K562 (cell line): ENCODE data around the gene ZDHHC17. TPM values are rescaled to one million over a fixed set of nuclear protein-coding genes. Genes with fewer than 3 reads are reported as not detected.

Source experiments
- ARID2 ChIP-seq: fragments of 450-650 bp; IDR thresholded peaks from 2 replicates; pipeline ENCODE4 v1.6.1; 2017; ENCODE audit warnings: antibody characterized with exemption, mild to moderate bottlenecking
- FIP1L1 ChIP-seq: fragments of 200-400 bp; formaldehyde crosslinking; IDR thresholded peaks from 2 replicates; pipeline ENCODE4 v1.6.1; 2018; ENCODE audit warnings: mild to moderate bottlenecking, low read depth, low read length; ENCODE audit not compliant: poor library complexity, severe bottlenecking
- RAD21 ChIP-seq, 2 experiments: fragments of 250-450 bp in 1 of 2; fragments of 450-650 bp in 1 of 2; sonication (Bioruptor Pico) in 1 of 2; formaldehyde crosslinking in 1 of 2; IDR thresholded peaks in 1 of 2; conservative IDR thresholded peaks in 1 of 2; 2 replicates each; pipeline versions ENCODE4 v1.4.0 to v1.8.0; 2020 to 2022; ENCODE audit warnings: mild to moderate bottlenecking in 2 of 2, moderate library complexity in 1 of 2
- ZEB2 ChIP-seq: fragments of 450-650 bp; IDR thresholded peaks from 2 replicates; pipeline ENCODE4 v1.6.1; 2016
- ZNF324 ChIP-seq: fragments of 250-450 bp; sonication (Bioruptor Pico); IDR thresholded peaks from 2 replicates; pipeline ENCODE4 v1.4.0; 2020; ENCODE audit warnings: mild to moderate bottlenecking
- polyA plus RNA-seq, 8 experiments: library from polyadenylated mRNA; depleted of rRNA in 4 of 8; stranded (reverse) in 5 of 8; unstranded in 3 of 8; fragments of >200 nt; fragmentation: Nextera tagmentation in 2 of 8; fragmentation: Illumina TruSeq in 1 of 8; extraction: Ambion mirVana in 2 of 8; extraction: Trizol in 1 of 8; gene quantifications; 2 replicates each; pipeline versions ENCODE4 v1.2.1 to v1.2.3, GENCODE V29; 2011 to 2014; ENCODE audit warnings: inconsistent platforms in 1 of 8, missing spikeins in 1 of 8
- total RNA-seq, 7 experiments: library from RNA; depleted of rRNA in 6 of 7; stranded (reverse); fragments of >200 nt in 6 of 7; fragmentation: Illumina TruSeq in 2 of 7; extraction: Trizol in 2 of 7; gene quantifications; 2 replicates each; pipeline versions ENCODE4 v1.2.1 to v1.2.3, GENCODE V29; 2011 to 2021; ENCODE audit warnings: low replicate concordance in 1 of 7
- TF ChIP-seq, protein P1 (sequence below), 2 experiments: fragments of 450-650 bp; formaldehyde crosslinking in 1 of 2; IDR thresholded peaks; 2 replicates each; pipeline versions ENCODE4 v1.4.0 to v1.6.1; 2014 to 2020; ENCODE audit warnings: mild to moderate bottlenecking in 2 of 2, borderline replicate concordance in 1 of 2, low read depth in 1 of 2
- TF ChIP-seq, protein P2 (sequence below): fragments of 450-650 bp; formaldehyde crosslinking; IDR thresholded peaks from 2 replicates; pipeline ENCODE4 v1.4.0; 2020; ENCODE audit warnings: mild to moderate bottlenecking, moderate library complexity
- TF ChIP-seq, protein P3 (sequence below), 3 experiments: IDR thresholded peaks in 2 of 3; conservative IDR thresholded peaks in 1 of 3; 2 replicates each; pipeline ENCODE4 v1.5.1; 2011 to 2012; ENCODE audit warnings: low read length in 3 of 3, mild to moderate bottlenecking in 3 of 3, control low read depth in 2 of 3, improper control_type of control experiment in 1 of 3, inconsistent platforms in 1 of 3, low read depth in 1 of 3, mixed read lengths in 1 of 3, moderate library complexity in 1 of 3; ENCODE audit not compliant: insufficient read depth in 2 of 3

The ZDHHC17 gene
- total and polyA plus RNA-seq, 9 of the 15 experiments (the other 6 are each of a cell fraction or from before 2014, with no cell fraction given) = 6.7 to 66.0 (median 27.5) TPM

DNA sequence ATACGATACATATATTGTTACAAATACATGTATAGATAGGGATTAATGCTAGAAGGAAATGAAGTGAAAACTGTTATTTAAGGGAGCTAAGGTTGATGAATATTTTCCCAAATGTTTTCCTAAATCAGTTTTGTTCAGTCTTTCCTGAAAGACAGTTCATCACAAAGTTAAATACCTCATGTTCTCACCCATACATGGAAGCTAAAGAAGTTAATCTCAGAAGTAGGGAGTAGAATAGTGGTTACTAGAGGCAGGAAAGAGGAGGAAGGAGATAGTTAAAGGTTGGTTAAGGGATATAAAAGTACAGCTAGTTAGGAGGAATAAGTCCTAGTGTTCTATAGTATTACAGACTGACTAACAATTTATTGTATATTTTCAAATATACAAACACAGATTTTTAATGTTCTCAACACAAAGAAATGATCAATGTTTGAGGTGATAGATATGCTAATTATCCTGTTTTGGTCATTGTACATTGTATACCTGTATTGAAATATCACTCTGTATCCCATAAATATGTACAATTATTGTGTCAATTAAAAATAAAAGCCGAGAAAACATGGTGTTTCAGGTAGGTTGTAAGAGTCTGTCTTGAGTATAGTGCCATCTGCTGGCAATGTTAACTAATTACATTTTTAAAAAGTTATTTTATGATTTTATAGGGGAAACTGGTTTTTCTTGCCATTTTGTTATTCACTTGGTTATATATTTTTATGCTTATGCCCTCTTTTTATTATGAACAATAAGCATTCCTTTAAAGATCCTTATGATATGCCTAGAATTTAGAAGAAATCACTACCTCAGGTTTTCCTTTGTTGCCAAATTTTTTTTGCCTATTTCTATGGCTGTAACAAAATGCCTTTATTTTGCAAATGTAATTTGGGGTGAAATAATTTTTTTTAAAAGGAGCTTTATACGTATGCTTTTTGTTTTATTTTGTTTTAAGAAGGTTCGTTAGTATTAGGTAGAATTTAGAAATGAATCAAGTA lies 26.9 kb downstream of the ZDHHC17 start (continued):
- TF ChIP-seq, protein P1, sequence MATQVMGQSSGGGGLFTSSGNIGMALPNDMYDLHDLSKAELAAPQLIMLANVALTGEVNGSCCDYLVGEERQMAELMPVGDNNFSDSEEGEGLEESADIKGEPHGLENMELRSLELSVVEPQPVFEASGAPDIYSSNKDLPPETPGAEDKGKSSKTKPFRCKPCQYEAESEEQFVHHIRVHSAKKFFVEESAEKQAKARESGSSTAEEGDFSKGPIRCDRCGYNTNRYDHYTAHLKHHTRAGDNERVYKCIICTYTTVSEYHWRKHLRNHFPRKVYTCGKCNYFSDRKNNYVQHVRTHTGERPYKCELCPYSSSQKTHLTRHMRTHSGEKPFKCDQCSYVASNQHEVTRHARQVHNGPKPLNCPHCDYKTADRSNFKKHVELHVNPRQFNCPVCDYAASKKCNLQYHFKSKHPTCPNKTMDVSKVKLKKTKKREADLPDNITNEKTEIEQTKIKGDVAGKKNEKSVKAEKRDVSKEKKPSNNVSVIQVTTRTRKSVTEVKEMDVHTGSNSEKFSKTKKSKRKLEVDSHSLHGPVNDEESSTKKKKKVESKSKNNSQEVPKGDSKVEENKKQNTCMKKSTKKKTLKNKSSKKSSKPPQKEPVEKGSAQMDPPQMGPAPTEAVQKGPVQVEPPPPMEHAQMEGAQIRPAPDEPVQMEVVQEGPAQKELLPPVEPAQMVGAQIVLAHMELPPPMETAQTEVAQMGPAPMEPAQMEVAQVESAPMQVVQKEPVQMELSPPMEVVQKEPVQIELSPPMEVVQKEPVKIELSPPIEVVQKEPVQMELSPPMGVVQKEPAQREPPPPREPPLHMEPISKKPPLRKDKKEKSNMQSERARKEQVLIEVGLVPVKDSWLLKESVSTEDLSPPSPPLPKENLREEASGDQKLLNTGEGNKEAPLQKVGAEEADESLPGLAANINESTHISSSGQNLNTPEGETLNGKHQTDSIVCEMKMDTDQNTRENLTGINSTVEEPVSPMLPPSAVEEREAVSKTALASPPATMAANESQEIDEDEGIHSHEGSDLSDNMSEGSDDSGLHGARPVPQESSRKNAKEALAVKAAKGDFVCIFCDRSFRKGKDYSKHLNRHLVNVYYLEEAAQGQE (IDR thresholded peaks at IDR 0.05; ENCODE audit: borderline replicate concordance) = peak; percentile 83
- TF ChIP-seq, protein P1 (CRISPR knock-in tag; IDR thresholded peaks at IDR 0.05; ENCODE audit: low read depth) = no peak
- TF ChIP-seq FIP1L1 = no peak
- 0 out of 2 replicates have a peak, but pooled peaks have one; percentile 15 for TF ChIP-seq ZNF324 (CRISPR knock-in tag)
- peak; percentile 76 for TF ChIP-seq ARID2
- peak; percentile 90 to 91 for TF ChIP-seq RAD21 (CRISPR knock-in tag; conservative IDR thresholded peaks at IDR 0.05 in 1 of 2, IDR thresholded peaks at IDR 0.05 in 1 of 2)
- TF ChIP-seq, protein P2, sequence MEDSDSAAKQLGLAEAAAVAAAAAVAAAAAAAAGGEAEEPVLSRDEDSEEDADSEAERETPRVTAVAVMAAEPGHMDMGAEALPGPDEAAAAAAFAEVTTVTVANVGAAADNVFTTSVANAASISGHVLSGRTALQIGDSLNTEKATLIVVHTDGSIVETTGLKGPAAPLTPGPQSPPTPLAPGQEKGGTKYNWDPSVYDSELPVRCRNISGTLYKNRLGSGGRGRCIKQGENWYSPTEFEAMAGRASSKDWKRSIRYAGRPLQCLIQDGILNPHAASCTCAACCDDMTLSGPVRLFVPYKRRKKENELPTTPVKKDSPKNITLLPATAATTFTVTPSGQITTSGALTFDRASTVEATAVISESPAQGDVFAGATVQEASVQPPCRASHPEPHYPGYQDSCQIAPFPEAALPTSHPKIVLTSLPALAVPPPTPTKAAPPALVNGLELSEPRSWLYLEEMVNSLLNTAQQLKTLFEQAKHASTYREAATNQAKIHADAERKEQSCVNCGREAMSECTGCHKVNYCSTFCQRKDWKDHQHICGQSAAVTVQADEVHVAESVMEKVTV (CRISPR knock-in tag) = peak; percentile 80
- TF ChIP-seq ZEB2 = no peak
- TF ChIP-seq, protein P3, sequence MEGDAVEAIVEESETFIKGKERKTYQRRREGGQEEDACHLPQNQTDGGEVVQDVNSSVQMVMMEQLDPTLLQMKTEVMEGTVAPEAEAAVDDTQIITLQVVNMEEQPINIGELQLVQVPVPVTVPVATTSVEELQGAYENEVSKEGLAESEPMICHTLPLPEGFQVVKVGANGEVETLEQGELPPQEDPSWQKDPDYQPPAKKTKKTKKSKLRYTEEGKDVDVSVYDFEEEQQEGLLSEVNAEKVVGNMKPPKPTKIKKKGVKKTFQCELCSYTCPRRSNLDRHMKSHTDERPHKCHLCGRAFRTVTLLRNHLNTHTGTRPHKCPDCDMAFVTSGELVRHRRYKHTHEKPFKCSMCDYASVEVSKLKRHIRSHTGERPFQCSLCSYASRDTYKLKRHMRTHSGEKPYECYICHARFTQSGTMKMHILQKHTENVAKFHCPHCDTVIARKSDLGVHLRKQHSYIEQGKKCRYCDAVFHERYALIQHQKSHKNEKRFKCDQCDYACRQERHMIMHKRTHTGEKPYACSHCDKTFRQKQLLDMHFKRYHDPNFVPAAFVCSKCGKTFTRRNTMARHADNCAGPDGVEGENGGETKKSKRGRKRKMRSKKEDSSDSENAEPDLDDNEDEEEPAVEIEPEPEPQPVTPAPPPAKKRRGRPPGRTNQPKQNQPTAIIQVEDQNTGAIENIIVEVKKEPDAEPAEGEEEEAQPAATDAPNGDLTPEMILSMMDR (IDR thresholded peaks at IDR 0.05 in 2 of 3, conservative IDR thresholded peaks at IDR 0.05 in 1 of 3; ENCODE audit: insufficient read depth in 2 of 3, low read depth in 1 of 3, low read length in 3 of 3) = peak in 2 of 3 experiments; percentile 60 to 76; a peak in 4 of 6 replicates
- TF ChIP-seq, all 486 proteins: peak for 8
